GM21381 (cell line): ENCODE results near the gene SLC11A2.
"Not testable (repeated sequence)": the region's sequence is repeated elsewhere in the genome, so short reads cannot be mapped to it uniquely, and the experiment has no call there.

Experiments
- ATAC-seq: cut with Tn5 transposase; IDR thresholded peaks from one replicate; pipeline ENCODE4 v1.9.1; 2021; ENCODE audit warnings: mild to moderate bottlenecking, moderate library complexity; ENCODE audit not compliant: unreplicated experiment

The SLC11A2 gene

DNA sequence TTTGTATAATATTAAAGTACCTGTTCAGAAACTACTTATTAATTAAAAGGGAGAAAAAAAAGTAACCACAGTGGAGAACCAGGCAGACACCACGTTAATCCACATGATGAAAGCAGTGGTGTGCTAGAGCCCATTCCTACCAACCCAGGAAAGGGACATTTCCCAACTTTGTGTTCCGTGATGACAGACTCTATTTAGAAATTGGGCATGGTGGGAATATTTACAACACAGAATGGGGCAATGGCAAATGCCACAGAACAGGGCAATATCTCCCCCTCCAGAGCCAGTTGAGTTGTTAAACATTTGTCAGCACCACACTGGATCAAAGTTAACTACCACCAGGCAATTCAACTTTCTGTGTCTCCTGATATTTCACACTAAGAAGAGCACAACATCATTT lies 75.1 kb downstream of the SLC11A2 start:
- ATAC-seq = no peak

DNA sequence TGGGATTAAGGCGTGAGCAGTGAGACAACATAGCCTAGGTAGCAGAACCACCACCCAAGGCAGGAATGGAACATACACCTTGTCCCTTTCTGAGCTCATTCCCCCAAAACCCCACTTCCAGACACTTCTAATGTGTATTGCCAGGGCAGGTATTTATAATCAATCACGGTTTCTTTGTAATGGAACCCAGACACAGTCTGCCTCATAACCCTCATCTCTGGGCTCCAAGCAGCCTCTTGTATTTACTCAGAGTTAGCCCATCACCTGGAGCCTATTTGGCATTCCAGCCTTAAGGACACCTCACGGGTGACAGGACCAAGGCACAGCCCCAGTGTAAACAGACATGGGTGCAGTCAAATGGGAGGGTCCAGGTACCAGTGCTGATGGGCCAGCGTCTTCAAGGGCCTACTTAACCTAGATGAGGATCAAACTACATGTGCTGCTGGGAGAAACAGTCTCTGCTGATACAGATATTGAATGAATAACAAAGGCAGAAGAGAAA lies 76.3 kb downstream of the SLC11A2 start:
- ATAC-seq = no peak

DNA sequence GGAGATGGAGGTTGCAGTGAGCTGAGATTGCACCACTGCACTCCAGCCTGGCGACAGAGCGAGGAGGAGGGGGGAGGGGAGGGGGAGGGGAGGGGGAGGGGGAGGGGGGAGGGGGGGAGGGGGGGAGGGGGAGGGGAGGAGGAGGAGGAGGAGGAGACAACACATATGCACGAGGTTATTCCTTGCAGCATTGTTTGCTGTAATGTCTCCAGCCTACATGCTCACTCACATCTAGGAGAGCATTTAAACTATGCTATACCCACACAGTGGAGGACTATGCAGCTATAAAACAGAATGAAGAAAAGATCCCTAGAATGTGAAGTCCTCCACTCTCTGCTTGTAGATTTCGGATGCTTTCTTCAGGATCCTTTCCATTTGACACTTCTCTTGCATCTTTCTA lies 77.4 kb downstream of the SLC11A2 start:
- ATAC-seq = no peak

DNA sequence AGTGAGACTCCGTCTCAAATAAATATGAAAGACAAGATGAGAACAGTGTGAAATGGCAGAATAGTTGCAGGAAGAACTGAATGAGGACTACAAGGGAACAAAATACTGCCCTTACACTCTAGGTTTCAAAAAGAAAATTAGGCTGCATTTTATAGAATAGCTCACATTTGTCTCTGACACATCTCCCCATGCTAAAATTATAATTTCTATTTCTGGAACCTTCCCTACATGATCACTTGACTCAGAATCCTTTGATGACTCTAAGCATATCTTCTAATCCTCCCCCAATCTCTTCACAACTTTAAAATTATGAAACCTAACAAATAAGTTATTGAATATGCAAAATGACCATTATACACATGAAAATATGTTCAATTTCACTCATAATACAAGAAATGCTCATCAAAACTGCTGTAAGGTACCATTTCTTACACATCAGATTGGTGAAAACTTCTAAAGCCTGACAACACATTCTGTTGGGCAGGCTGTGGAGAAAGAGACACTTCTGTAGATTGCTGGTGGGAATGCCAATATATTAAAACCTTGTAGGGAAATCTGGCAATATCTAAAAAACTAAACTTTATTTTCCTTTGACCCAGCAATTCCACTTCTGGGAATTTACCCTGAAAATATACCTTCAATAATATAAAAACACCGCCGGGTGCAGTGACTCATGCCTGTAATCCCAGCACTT lies 78.1 kb downstream of the SLC11A2 start:
- no peak for ATAC-seq

DNA sequence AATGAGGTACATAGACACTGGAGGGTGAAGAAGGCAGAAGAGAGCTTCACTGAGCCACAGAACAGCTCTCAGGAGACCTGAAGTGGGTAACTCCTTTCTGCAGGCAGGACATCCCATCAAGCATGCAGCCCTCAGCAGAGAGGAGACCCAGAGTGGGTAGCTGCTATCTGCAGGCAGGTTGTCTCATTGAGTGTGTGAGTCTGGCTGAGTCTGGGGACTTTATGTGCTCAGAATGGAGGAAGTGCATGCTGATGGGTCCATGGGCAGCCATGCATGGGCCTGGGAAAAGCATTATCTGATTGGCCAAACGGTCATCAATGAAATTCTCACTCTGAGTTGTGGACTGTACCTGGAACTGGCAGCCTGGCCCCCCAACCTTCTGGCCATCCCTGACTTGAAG lies 88.5 kb downstream of the SLC11A2 start:
- no peak for ATAC-seq

DNA sequence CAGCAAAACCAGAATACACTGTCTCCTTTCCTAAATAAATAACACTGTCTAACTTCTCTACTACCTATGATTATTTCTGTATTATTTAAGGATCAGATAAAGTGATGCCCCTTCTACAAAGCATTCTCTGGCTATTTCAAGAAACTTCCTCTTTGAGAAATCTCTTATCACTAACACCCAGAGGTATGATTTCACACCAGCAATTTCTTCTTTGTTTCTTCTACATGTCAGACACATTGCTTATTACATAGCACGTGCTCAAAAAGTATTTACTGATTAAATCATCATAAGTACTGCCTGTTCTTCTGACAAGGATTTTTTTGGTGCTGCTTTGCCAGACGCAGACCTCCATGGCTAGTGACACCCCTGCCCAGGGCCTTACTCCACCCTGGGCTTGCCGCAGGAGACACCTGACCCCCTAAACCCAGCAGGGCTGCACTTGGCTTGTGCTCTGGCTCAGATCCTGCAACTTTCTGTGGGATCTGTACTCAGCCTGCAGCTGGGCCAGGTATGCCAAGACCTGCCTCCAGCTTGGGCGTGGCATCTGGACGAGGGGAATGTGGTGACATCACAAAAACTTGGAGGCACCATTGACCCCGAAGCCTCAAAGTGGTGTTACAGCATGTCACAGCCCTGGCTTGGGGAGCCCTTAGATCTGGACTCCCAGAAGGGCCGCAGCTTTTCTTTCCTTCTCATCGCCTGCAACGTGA lies 89.2 kb downstream of the SLC11A2 start:
- ATAC-seq = no peak

DNA sequence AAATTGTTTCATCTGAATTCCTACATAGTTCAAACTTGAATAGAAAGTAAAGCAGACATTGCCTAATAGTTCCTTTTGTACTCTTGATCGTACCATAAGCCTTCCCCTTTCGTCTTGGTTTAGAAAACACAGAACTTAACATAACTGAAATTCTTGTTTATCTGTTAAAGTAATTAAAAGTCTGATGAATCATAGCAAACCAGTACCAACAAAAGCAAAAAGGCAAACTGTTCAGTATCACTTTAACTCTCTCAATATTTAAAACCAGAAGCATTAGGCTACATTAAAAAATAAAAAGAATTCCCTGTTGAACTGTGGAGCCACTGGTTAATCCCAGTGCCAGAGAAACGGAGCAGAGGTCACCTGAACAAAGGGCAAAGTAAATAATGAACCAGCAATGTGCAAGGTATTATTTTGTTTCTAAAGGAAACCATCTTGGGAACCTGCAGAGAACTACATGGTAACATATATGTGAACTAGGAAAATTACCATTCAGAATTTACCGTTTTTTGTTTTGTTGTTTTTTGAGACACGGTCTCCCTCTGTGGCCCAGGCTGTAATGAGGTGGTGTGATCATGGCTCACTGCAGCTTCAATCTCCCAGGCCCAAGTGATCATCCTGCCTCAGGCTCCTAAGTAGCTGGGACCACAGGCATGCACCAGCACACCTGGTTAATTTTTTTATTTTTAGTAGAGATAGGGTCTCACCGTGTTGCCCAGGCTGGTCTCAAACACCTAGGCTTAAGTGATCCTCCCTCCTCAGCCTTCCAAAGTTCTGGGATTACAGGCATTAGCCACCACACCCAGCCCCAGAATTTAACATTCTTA lies 91.0 kb downstream of the SLC11A2 start:
- ATAC-seq = no peak

DNA sequence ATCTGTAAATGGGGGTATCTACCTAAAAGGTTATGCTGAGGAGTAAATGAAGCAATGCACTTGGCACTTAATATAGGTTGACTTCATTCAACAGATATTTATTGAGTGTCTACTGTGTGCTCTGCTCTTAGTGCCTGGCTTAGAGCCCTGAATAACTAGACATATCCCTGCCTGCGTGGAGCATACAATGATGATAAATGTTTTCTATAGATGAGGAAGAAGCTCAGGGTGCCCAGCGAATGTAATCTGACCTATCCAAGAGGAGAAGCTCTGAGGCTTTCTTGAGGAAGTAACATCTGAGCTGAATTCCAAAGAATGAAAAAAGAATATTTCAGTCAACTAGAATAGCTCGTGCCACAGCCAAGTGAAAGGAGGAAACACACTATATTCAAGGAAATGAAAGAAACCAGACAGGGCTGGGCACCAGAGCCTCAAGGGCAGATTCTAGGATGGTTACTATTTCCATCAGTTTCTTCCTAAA lies 91.8 kb downstream of the SLC11A2 start:
- no peak for ATAC-seq

DNA sequence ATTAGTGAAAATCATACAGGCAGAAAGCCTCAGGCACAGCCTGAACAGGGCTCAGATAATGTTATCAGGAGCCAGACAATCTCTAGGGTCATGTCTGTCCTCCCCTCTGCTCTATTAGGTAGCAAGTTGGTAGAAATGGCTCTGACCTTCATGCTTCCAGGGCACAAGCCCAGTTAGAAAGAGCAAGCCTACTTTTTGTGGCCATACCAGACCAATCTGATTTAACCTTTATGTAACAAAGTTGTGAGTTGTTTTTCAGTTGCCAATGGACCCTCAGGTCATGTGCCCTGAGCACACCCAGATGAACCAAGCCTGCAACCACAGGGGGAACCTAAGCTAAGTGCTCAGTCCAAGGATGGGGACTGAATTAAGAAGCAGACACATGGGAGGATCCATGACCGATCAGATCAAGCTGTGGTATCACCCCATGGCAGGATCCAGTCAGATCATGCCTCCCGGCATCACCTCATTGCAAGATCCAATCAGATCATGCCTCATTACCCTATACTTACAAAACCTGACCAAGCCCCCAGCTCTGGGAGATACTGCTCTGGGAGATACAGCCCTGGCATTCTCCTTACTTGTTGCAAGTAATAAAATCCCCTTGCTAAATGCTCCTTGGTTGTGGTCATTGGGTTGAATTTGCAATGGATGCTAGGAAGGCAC lies 92.6 kb downstream of the SLC11A2 start:
- no peak for ATAC-seq

DNA sequence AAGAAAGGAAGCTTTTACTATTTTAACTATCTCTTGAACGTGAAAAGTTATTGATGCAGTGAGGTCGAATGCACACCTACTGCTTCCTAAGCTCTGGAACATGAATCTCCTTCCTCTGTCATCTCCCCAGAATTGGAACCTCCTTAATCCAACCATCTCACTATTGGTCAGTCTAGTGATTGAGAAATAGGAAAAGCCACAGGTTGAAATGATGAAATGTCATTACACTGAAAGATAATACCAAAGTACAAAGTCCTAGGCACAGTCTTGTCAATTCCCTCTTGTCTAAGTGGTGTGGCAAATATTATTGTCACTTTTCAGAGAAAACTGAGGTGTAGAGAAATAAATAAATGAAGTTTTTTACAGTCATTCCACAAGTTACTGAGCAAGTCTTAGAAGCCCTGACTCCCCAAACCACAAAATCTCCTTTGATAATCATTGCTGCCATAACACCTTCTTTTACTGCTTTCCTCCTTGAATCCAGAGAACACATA lies 93.3 kb downstream of the SLC11A2 start:
- ATAC-seq = no peak

DNA sequence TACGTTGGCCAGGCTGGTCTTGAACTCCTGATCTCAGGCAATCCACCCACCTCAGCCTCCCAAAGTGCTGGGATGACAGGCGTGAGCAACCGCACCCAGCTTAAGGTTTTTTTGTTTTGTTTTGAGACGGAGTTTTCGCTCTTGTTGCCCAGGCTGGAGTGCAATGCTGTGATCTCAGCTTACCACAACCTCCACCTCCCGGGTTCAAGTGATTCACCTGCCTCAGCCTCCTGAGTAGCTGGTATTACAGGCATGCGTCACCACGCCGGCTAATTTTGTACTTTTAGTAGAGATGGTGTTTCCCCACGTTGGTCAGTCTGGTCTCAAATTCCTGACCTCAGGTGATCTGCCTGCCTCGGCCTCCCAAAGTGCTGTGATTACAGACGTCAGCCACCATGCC lies 95.7 kb downstream of the SLC11A2 start:
- not testable (repeated sequence) for ATAC-seq

DNA sequence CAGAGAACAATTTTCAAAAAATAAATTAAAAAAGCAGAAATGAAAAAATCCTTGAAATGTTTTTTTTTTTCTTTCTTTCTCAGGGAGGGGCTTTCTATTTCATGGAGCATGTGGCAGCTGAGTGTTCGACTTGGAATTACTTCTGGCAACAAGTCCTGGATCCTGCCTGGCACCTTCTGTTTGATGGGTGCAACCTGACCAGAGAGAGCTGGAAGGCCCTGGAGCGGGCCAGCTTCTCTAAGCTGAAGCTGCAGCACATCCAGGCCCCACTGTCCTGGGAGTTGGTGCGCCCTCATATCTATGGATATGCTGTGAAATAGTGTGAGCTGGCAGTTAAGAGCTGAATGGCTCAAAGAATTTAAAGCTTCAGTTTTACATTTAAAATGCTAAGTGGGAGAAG lies 96.4 kb downstream of the SLC11A2 start:
- no peak for ATAC-seq
